ENCODE results near the gene THPO. TPM values are rescaled to one million over a fixed set of nuclear protein-coding genes. Genes with fewer than 3 reads are reported as not detected.

Gene THPO
- total and polyA plus RNA-seq, 10 of the 15 experiments (the other 5 are each of a cell fraction or from before 2014, with no cell fraction given) = not detected

DNA sequence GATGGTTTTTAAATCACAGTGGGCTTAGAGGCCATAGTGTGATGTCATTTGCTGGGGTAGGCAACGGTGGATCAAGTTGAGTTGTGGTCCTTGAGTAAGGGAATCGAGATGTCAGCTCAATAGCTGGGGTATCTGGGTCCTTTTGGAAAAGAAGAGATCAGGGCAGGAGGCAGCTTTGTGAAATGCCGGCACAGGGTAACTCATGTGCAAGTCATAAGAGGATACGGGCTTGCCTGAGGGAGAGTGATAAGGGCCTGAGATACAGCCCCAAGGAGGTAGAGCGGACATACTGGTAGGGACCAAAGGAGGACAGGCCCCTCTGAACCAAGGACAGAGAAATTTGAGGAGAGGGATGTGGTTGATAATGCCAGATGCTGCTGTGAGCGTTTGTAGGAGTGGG lies 44.8 kb downstream of the THPO start:
- WGBS (ENCODE audit: insufficient coverage, insufficient replicate concordance, low lambda C conversion rate, missing lambda C conversion rate) = 81% methylated on average over 6 of the region's 6 CpGs
- ATAC-seq (no peak), DNase-seq (ENCODE audit: low read depth, low spot score) (no peak), FAIRE-seq (no peak)
- ChIA-PET CTCF (no interaction called here), RAD21 (ENCODE audit: unreplicated experiment) (no interaction called here), POLR2A (no interaction called here), SMC1A (ENCODE audit: uncharacterized antibody, unreplicated experiment) (no interaction called here)
- H3K79me2 ChIP-seq (ENCODE audit: control insufficient read depth, insufficient read depth, low read length) = no peaks in the 10 kb centered on the region
- no peak overlapping the region for H3K4me2 ChIP-seq (ENCODE audit: control insufficient read depth, insufficient read depth)
- in situ Hi-C loops (cut with MboI) (no loop called here), intact Hi-C loops (cut with micrococcal nuclease; ENCODE audit: unreplicated experiment) (no loop called here)
- H3K9ac ChIP-seq (ENCODE audit: control insufficient read depth, insufficient read depth, low read length) = no peak overlapping the region
- peaks cover 2% of the 10 kb centered on the region for H4K20me1 ChIP-seq (ENCODE audit: control insufficient read depth, insufficient read depth)
- H3K27ac ChIP-seq (ENCODE audit: control insufficient read depth, insufficient read depth) = no peak overlapping the region
- no peak overlapping the region for H3K4me3 ChIP-seq
- H3K4me1 ChIP-seq (ENCODE audit: control insufficient read depth, insufficient read depth, low read length) = peaks cover 8% of the 10 kb centered on the region
- H3K36me3 ChIP-seq (ENCODE audit: control insufficient read depth in 2 of 2, insufficient read depth in 2 of 2, low read length in 1 of 2) = peaks cover 32 to 40% of the 10 kb centered on the region in 2 experiments
- TF ChIP-seq MYB (IDR thresholded peaks at IDR 0.05; ENCODE audit: borderline replicate concordance, low read depth, low read length) (no peak), POU2F2 (IDR thresholded peaks at IDR 0.05; ENCODE audit: borderline replicate concordance, low read depth, low read length) (no peak), MEF2A (IDR thresholded peaks at IDR 0.05; ENCODE audit: insufficient read depth, low read depth, low read length) (no peak), MXI1 (IDR thresholded peaks at IDR 0.05; ENCODE audit: low read depth, low read length) (no peak), FOS (IDR thresholded peaks at IDR 0.05; ENCODE audit: borderline replicate concordance, extremely low read depth, insufficient read length) (no peak), MYC (IDR thresholded peaks at IDR 0.05; ENCODE audit: insufficient read depth, insufficient read length, insufficient replicate concordance, low read length, severe bottlenecking) (no peak), NBN (IDR thresholded peaks at IDR 0.05) (no peak), JUND (IDR thresholded peaks at IDR 0.05; ENCODE audit: low read depth, low read length) (no peak), MEF2B (IDR thresholded peaks at IDR 0.05; ENCODE audit: partially characterized antibody, poor library complexity, severe bottlenecking) (no peak), EGR1 (IDR thresholded peaks at IDR 0.05; ENCODE audit: borderline replicate concordance in 1 of 2, low read depth in 2 of 2, low read length in 2 of 2) (no peak)
- TF ChIP-seq, protein P1, sequence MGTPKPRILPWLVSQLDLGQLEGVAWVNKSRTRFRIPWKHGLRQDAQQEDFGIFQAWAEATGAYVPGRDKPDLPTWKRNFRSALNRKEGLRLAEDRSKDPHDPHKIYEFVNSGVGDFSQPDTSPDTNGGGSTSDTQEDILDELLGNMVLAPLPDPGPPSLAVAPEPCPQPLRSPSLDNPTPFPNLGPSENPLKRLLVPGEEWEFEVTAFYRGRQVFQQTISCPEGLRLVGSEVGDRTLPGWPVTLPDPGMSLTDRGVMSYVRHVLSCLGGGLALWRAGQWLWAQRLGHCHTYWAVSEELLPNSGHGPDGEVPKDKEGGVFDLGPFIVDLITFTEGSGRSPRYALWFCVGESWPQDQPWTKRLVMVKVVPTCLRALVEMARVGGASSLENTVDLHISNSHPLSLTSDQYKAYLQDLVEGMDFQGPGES (IDR thresholded peaks at IDR 0.05) = no peak
- TF ChIP-seq, protein P2, sequence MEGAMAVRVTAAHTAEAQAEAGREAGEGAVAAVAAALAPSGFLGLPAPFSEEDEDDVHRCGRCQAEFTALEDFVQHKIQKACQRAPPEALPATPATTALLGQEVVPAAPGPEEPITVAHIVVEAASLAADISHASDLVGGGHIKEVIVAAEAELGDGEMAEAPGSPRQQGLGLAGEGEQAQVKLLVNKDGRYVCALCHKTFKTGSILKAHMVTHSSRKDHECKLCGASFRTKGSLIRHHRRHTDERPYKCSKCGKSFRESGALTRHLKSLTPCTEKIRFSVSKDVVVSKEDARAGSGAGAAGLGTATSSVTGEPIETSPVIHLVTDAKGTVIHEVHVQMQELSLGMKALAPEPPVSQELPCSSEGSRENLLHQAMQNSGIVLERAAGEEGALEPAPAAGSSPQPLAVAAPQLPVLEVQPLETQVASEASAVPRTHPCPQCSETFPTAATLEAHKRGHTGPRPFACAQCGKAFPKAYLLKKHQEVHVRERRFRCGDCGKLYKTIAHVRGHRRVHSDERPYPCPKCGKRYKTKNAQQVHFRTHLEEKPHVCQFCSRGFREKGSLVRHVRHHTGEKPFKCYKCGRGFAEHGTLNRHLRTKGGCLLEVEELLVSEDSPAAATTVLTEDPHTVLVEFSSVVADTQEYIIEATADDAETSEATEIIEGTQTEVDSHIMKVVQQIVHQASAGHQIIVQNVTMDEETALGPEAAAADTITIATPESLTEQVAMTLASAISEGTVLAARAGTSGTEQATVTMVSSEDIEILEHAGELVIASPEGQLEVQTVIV (IDR thresholded peaks at IDR 0.05; ENCODE audit: borderline replicate concordance, partially characterized antibody) = no peak
- TF ChIP-seq, protein P3, sequence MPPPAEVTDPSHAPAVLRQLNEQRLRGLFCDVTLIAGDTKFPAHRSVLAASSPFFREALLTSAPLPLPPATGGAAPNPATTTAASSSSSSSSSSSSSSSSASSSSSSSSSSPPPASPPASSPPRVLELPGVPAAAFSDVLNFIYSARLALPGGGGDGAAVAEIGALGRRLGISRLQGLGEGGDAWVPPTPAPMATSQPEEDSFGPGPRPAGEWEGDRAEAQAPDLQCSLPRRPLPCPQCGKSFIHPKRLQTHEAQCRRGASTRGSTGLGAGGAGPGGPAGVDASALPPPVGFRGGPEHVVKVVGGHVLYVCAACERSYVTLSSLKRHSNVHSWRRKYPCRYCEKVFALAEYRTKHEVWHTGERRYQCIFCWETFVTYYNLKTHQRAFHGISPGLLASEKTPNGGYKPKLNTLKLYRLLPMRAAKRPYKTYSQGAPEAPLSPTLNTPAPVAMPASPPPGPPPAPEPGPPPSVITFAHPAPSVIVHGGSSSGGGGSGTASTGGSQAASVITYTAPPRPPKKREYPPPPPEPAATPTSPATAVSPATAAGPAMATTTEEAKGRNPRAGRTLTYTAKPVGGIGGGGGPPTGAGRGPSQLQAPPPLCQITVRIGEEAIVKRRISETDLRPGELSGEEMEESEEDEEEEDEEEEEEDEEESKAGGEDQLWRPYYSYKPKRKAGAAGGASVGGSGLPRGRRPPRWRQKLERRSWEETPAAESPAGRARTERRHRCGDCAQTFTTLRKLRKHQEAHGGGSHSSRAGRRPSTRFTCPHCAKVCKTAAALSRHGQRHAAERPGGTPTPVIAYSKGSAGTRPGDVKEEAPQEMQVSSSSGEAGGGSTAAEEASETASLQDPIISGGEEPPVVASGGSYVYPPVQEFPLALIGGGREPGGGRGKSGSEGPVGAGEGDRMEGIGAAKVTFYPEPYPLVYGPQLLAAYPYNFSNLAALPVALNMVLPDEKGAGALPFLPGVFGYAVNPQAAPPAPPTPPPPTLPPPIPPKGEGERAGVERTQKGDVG (CRISPR knock-in tag; IDR thresholded peaks at IDR 0.05) = no peak
- no peak overlapping the region for H2AFZ ChIP-seq (ENCODE audit: control insufficient read depth, low read depth, low read length)
- no peaks in the 10 kb centered on the region for H3K27me3 ChIP-seq (replicated peaks in 1 of 2; ENCODE audit: control insufficient read depth in 2 of 2, insufficient read depth in 2 of 2, low read length in 1 of 2)
- TSS peak; percentile 56 for BruUV-seq (replicated peaks)
- H3K9me3 ChIP-seq (replicated peaks; ENCODE audit: control insufficient read depth, insufficient read depth, low read length) = no peaks in the 10 kb centered on the region
